Body of pancreas (tissue), 4 donors: Measurements from ENCODE around the gene TUBB1. TPM values are rescaled to one million over a fixed set of nuclear protein-coding genes. Genes with fewer than 3 reads are reported as not detected.

Experiments used
- ATAC-seq: fragments of 150-250 bp; one replicate; pipeline ENCODE4 v1.9.1; 2016
- DNase-seq, 4 donors: peaks; one replicate each; pipeline ENCODE4 v3.0.0-alpha.2; 2019
- H3K27ac ChIP-seq, 4 donors: fragments of 200-600 bp; sonication (generic); 1 replicate in 3 of 4; 2 replicates in 1 of 4; pipeline versions ENCODE4 v1.5.1 to v1.6.1; 2016 to 2019; ENCODE audit warnings: mild to moderate bottlenecking in 1 of 4, mixed read lengths in 1 of 4, moderate library complexity in 1 of 4
- H3K27me3 ChIP-seq, 2 donors: fragments of 200-600 bp; sonication (generic); one replicate each; pipeline ENCODE4 v1.6.0; 2016; ENCODE audit warnings: mild to moderate bottlenecking in 1 of 2
- H3K36me3 ChIP-seq, 2 donors: fragments of 200-600 bp; sonication (generic); replicated peaks in 1 of 2; 2 replicates each; pipeline ENCODE4 v1.5.1; 2016; ENCODE audit warnings: low read depth in 2 of 2; ENCODE audit not compliant: insufficient read depth in 1 of 2
- H3K4me1 ChIP-seq: fragments of 200-600 bp; sonication (generic); one replicate; pipeline ENCODE4 v1.6.0; 2016
- H3K4me3 ChIP-seq, 2 donors: fragments of 200-600 bp; sonication (generic); 1 replicate in 1 of 2; 2 replicates in 1 of 2; pipeline ENCODE4 v1.5.1; 2016 to 2019
- H3K9me3 ChIP-seq, 3 donors: fragments of 200-600 bp; sonication (generic); 1 replicate in 2 of 3; 2 replicates in 1 of 3; pipeline ENCODE4 v1.5.1; 2016
- CTCF ChIP-seq, 7 experiments: fragments of 450-650 bp in 4 of 7; fragments of 200-600 bp in 3 of 7; sonication (generic) in 3 of 7; IDR thresholded peaks; one replicate each; pipeline ENCODE4 v1.5.1; 2016 to 2019; ENCODE audit warnings: antibody characterized with exemption in 7 of 7
- POLR2A ChIP-seq, 3 donors: fragments of 450-650 bp; IDR thresholded peaks; one replicate each; pipeline ENCODE4 v1.6.1; 2016; ENCODE audit warnings: antibody characterized with exemption in 3 of 3, mild to moderate bottlenecking in 2 of 3
- WGBS, 2 donors: methylation state at CpG; one replicate each; pipeline ENCODE4 v1.1.5; 2017; 5-methylcytosine and 5-hydroxymethylcytosine counted together
- intact Hi-C: fragments of 100-400 bp; cut with DNase I; formaldehyde crosslinking; loops from one replicate; pipeline ENCODE4 v1.15.1; 2023
- total RNA-seq, 2 donors: library from RNA; depleted of rRNA; stranded (reverse); fragments of >200 nt; gene quantifications; one replicate each; pipeline ENCODE4 v1.1.0, GENCODE V29; 2016

The TUBB1 gene
- total RNA-seq, 2 donors from 2014 or later = not detected

GRCh38 chr20:58973866-58974265 lies 45.4 kb upstream of the TUBB1 start:
- Histone ChIP-seq H3K36me3 (no peaks in the 10 kb centered on the region), H3K4me3 (no peak overlapping the region), H3K9me3 (peaks cover 0 to 5% (median 0%) of the 10 kb centered on the region in 3 donors), H3K27ac (no peak overlapping the region), H3K4me1 (no peaks in the 10 kb centered on the region), H3K27me3 (no peaks in the 10 kb centered on the region)
- ATAC-seq = no peak
- DNase-seq = no peak
- intact Hi-C loops = loop anchor here (10.0 kb wide), 1 partner anchor 59 kb away; no protein-coding TSS in a partner anchor
- TF ChIP-seq POLR2A (IDR thresholded peaks at IDR 0.05) = no peak
- no peak for TF ChIP-seq CTCF (IDR thresholded peaks at IDR 0.05)
- whole genome bisulfite sequencing, 2 donors = 83 to 89% methylated on average over 3 of the region's 3 CpGs

- no peaks in the 10 kb centered on the region for H3K4me1 ChIP-seq
- ATAC-seq = no peak
- H3K9me3 ChIP-seq = no peaks in the 10 kb centered on the region
- no peak overlapping the region for H3K27ac ChIP-seq
- H3K27me3 ChIP-seq = no peaks in the 10 kb centered on the region
- 91 to 93% methylated on average over 1 of the region's 1 CpG for WGBS, 2 donors
- DNase-seq = no peak
- intact Hi-C loops = loop anchor here (10.0 kb wide), 1 partner anchor 61 kb away; no protein-coding TSS in a partner anchor
- no peak overlapping the region for H3K4me3 ChIP-seq
- H3K36me3 ChIP-seq = no peaks in the 10 kb centered on the region
- TF ChIP-seq CTCF (IDR thresholded peaks at IDR 0.05) = no peak
- TF ChIP-seq POLR2A (IDR thresholded peaks at IDR 0.05) = no peak
Observed at GRCh38 chr20:58975353-58975752, 43.9 kb upstream of the TUBB1 start.

- H3K9me3 ChIP-seq = no peaks in the 10 kb centered on the region
- ATAC-seq (no peak), DNase-seq (no peak)
- no peaks in the 10 kb centered on the region for H3K4me1 ChIP-seq
- no peak overlapping the region for H3K27ac ChIP-seq
- TF ChIP-seq POLR2A (IDR thresholded peaks at IDR 0.05) = no peak
- no peaks in the 10 kb centered on the region for H3K36me3 ChIP-seq
- intact Hi-C loops = loop anchor here (10.0 kb wide), 1 partner anchor 61 kb away; no protein-coding TSS in a partner anchor
- H3K27me3 ChIP-seq = no peaks in the 10 kb centered on the region
- WGBS, 2 donors = 84 to 91% methylated on average over 3 of the region's 3 CpGs
- H3K4me3 ChIP-seq = no peak overlapping the region
Observed at GRCh38 chr20:58976061-58976730, 43.0 kb upstream of the TUBB1 start.

GRCh38 chr20:58978351-58979190 lies 40.7 kb upstream of the TUBB1 start:
- Histone ChIP-seq H3K4me3 (no peak overlapping the region), H3K27ac (no peak overlapping the region), H3K36me3 (no peaks in the 10 kb centered on the region), H3K4me1 (peaks cover 11% of the 10 kb centered on the region), H3K27me3 (no peaks in the 10 kb centered on the region), H3K9me3 (no peaks in the 10 kb centered on the region)
- TF ChIP-seq CTCF (IDR thresholded peaks at IDR 0.05) (no peak), POLR2A (IDR thresholded peaks at IDR 0.05) (no peak)
- ATAC-seq (no peak), DNase-seq (no peak)
- 69% methylated on average over 6 of the region's 6 CpGs for WGBS, 2 donors
- intact Hi-C loops = loop anchor here (10.0 kb wide), 1 partner anchor 64 kb away; no protein-coding TSS in a partner anchor
